Measurements from ENCODE around the gene RUVBL2. TPM values are rescaled to one million over a fixed set of nuclear protein-coding genes. Genes with fewer than 3 reads are reported as not detected.

RUVBL2 gene
- total RNA-seq, 6 experiments from 2014 or later = 131 to 161 (median 159) TPM

DNA sequence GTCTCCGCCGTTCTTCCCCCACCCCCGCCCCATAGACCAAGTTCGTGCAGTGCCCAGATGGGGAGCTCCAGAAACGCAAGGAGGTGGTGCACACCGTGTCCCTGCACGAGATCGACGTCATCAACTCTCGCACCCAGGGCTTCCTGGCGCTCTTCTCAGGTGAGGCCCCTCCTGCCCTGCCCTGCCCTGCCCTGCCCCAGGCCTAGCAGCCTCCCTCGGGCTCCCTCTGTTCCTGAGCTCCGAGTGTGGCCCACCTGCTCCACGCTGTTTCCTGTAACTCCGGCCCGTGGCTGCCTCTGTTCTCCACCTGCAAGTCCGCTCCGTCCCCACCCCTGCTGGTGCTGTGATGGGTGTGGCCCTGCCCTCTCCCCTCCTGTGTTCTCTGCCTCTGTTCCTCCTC lies 16.8 kb downstream of the RUVBL2 start:
- Mint-ChIP-seq H3K27ac (no peak overlapping the region), H3K27me3 (ENCODE audit: insufficient read depth) (peaks cover 1% of the 10 kb centered on the region), H3K9me3 (no peaks in the 10 kb centered on the region), H3K4me3 (no peak overlapping the region), H3K36me3 (ENCODE audit: low read depth) (peaks cover 24% of the 10 kb centered on the region), H3K4me1 (ENCODE audit: low read depth) (no peaks in the 10 kb centered on the region)
- DNase-seq = no peak
- TF ChIP-seq, protein P1, sequence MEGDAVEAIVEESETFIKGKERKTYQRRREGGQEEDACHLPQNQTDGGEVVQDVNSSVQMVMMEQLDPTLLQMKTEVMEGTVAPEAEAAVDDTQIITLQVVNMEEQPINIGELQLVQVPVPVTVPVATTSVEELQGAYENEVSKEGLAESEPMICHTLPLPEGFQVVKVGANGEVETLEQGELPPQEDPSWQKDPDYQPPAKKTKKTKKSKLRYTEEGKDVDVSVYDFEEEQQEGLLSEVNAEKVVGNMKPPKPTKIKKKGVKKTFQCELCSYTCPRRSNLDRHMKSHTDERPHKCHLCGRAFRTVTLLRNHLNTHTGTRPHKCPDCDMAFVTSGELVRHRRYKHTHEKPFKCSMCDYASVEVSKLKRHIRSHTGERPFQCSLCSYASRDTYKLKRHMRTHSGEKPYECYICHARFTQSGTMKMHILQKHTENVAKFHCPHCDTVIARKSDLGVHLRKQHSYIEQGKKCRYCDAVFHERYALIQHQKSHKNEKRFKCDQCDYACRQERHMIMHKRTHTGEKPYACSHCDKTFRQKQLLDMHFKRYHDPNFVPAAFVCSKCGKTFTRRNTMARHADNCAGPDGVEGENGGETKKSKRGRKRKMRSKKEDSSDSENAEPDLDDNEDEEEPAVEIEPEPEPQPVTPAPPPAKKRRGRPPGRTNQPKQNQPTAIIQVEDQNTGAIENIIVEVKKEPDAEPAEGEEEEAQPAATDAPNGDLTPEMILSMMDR (IDR thresholded peaks at IDR 0.05) = no peak

DNA sequence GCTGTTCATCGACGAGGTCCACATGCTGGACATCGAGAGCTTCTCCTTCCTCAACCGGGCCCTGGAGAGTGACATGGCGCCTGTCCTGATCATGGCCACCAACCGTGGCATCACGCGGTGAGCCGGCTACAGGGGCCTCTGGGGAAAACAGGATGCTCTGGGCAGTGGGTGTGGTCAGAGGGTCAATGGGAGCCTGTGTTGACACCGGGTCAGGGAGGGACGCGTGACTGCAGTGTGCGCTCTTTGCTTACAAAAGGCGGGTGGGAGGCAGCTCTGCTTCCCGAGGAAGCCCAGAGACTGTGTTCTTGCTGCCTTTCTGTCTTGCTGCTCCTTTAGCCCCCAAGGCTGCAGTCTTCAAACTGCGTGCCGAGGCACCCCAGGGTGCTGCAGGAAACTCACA lies 17.5 kb downstream of the RUVBL2 start:
- Mint-ChIP-seq H3K27ac (no peak overlapping the region), H3K4me3 (no peak overlapping the region), H3K9me3 (no peaks in the 10 kb centered on the region), H3K27me3 (ENCODE audit: insufficient read depth) (peaks cover 1% of the 10 kb centered on the region), H3K4me1 (ENCODE audit: low read depth) (no peaks in the 10 kb centered on the region), H3K36me3 (ENCODE audit: low read depth) (peaks cover 27% of the 10 kb centered on the region)
- TF ChIP-seq, protein P1 (IDR thresholded peaks at IDR 0.05) = no peak
- DNase-seq = no peak

- Mint-ChIP-seq H3K9me3 (no peaks in the 10 kb centered on the region), H3K27me3 (ENCODE audit: insufficient read depth) (no peaks in the 10 kb centered on the region; the same call in none of the 2 replicates), H3K4me1 (ENCODE audit: low read depth) (peaks cover 10% of the 10 kb centered on the region), H3K36me3 (ENCODE audit: low read depth) (peaks cover 23% of the 10 kb centered on the region), H3K27ac (no peak overlapping the region), H3K4me3 (no peak overlapping the region)
- TF ChIP-seq, protein P1 (IDR thresholded peaks at IDR 0.05) = no peak
- no peak for DNase-seq
Measured at GRCh38 chr19:49014123-49014869, 20.6 kb downstream of the RUVBL2 start.

DNA sequence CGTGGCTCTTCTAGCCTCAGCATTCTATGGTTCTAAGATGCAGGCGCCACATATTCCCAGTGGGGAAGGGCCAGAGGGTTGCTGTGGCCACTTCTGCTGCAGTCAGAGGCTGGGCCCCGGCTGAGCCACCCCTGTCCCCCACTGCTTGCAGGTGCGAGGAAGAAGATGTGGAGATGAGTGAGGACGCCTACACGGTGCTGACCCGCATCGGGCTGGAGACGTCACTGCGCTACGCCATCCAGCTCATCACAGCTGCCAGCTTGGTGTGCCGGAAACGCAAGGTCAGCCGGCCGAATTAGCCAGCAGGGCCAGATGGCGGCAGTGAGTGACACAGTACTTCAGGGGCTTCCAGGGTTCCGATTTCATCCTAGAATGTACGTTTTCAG lies 21.2 kb downstream of the RUVBL2 start:
- TF ChIP-seq, protein P1 (IDR thresholded peaks at IDR 0.05) = no peak
- Mint-ChIP-seq H3K4me1 (ENCODE audit: low read depth) (peaks cover 12% of the 10 kb centered on the region), H3K27ac (no peak overlapping the region), H3K9me3 (no peaks in the 10 kb centered on the region), H3K4me3 (no peak overlapping the region), H3K27me3 (ENCODE audit: insufficient read depth) (no peaks in the 10 kb centered on the region; the same call in none of the 2 replicates), H3K36me3 (ENCODE audit: low read depth) (peaks cover 23% of the 10 kb centered on the region)
- no peak for DNase-seq

GRCh38 chr19:49016067-49016839 lies 22.6 kb downstream of the RUVBL2 start:
- Mint-ChIP-seq H3K4me3 (no peak overlapping the region), H3K36me3 (ENCODE audit: low read depth) (peaks cover 17% of the 10 kb centered on the region), H3K4me1 (ENCODE audit: low read depth) (peaks cover 22% of the 10 kb centered on the region), H3K27me3 (ENCODE audit: insufficient read depth) (no peaks in the 10 kb centered on the region; the same call in none of the 2 replicates), H3K27ac (no peak overlapping the region), H3K9me3 (no peaks in the 10 kb centered on the region)
- no peak for DNase-seq
- TF ChIP-seq, protein P1 (IDR thresholded peaks at IDR 0.05) = no peak
